ENCODE measurements around the gene RIPOR3. TPM values are rescaled to one million over a fixed set of nuclear protein-coding genes. Genes with fewer than 3 reads are reported as not detected.
"Not testable (repeated sequence)": the region's sequence is repeated elsewhere in the genome, so short reads cannot be mapped to it uniquely, and the experiment has no call there.

The RIPOR3 gene
- total RNA-seq, 1 donor from 2014 or later: 5.1 TPM

DNA sequence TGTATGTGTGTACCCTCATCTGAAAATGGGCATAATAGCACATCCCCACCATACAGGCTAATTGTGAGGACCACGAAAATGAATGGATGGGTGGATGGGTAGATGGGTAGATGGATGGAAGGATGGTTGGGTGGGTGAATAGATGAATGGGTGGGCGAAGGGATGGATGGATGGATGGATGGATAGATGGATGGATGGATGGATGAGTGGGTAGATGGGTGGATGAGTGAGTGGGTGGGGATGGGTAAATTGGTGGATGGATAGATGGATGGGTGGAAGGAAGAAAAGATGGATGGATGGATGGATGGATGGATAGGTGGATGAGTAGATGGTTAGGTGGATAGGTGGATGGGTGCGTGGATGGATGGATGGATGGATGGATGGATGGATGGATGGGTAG is 19.7 kb downstream of the RIPOR3 start:
- TF ChIP-seq, protein P1, sequence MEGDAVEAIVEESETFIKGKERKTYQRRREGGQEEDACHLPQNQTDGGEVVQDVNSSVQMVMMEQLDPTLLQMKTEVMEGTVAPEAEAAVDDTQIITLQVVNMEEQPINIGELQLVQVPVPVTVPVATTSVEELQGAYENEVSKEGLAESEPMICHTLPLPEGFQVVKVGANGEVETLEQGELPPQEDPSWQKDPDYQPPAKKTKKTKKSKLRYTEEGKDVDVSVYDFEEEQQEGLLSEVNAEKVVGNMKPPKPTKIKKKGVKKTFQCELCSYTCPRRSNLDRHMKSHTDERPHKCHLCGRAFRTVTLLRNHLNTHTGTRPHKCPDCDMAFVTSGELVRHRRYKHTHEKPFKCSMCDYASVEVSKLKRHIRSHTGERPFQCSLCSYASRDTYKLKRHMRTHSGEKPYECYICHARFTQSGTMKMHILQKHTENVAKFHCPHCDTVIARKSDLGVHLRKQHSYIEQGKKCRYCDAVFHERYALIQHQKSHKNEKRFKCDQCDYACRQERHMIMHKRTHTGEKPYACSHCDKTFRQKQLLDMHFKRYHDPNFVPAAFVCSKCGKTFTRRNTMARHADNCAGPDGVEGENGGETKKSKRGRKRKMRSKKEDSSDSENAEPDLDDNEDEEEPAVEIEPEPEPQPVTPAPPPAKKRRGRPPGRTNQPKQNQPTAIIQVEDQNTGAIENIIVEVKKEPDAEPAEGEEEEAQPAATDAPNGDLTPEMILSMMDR (conservative IDR thresholded peaks at IDR 0.05): no peak
- Mint-ChIP-seq H3K4me3 (no peak overlapping the region), H3K27me3 (no peaks in the 10 kb centered on the region), H3K4me1 (ENCODE audit: unreplicated experiment) (peaks cover 39% of the 10 kb centered on the region), H3K27ac (no peak overlapping the region), H3K9me3 (no peaks in the 10 kb centered on the region), H3K36me3 (no peaks in the 10 kb centered on the region)
- no peak for DNase-seq (ENCODE audit: extremely low spot score, unreplicated experiment)

DNA sequence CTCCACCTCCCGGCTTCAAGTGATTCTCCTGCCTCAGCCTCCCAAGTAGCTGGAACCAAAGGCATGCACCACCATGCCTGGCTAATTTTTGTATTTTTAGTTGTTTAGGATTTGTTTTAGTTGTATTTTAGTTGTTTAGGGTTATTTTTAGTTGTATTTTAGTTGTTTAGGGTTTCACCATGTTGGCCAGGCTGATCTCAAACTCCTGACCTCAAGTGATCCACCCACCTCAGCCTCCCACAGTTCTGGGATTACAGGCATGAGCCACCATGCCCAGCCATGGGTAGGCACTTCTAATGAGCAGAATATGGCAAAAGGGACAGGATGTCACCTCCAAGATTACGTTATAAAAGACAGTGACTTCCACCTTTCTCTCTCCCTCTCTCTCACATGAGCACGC is 20.3 kb downstream of the RIPOR3 start:
- DNase-seq (ENCODE audit: extremely low spot score, unreplicated experiment); H3K36me3 Mint-ChIP-seq; H3K9me3 Mint-ChIP-seq; H3K4me3 Mint-ChIP-seq; H3K27me3 Mint-ChIP-seq: not testable (repeated sequence)
- H3K27ac Mint-ChIP-seq: peak overlapping the region; percentile 67
- peaks cover 39% of the 10 kb centered on the region for H3K4me1 Mint-ChIP-seq (ENCODE audit: unreplicated experiment)

DNA sequence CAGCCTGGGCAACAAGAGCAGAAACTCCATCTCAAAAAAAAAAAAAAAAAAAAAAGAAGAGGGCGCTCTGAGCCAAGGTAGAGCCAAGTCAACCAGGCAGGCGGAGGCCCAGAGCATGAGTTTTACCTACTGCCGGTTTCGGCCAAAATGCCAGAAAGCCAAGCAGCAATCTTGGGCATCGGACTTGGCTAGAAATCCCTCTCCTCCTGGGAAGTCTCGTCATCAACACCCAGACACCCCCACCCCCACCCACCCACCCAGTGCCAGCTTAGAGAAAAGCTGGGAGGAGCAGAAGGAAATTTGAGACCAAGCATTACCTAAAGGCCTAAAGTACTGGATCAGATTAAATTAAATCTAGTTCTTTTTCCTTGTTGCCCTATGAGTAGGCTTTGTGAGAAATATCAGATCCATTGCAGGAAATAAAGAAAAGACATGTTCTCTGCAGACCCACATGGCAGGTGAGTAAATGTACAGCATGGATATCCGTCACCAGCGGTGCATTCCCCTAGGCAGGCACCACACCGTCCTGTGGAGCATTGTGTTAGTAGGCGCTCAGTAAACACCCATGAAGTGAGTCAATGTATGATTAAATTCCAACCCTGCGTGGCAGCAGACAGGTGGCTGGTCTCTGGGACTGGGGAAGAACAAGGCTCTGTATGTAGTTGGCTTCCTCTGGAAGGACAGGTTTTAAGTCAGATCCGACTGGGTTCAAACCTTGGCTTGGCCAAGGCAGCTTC is 21.0 kb downstream of the RIPOR3 start:
- H3K4me3 Mint-ChIP-seq: no peak overlapping the region

DNA sequence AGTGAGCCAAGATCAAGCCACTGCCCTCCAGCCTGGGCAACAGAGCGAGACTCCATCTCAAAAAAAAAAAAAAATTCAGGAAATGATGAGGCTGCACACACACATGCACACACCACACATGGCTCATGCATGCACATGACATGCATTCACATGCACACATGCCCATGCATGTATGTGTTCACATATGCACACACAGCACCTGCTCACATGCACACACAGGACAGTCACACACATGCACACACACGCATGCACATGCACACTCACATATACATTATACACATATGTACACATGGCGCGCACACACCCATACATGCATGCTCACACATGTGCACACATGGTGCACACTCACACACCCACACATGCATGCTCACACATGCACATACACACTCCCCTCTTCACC is 22.5 kb downstream of the RIPOR3 start:
- H3K27me3 Mint-ChIP-seq: no peaks in the 10 kb centered on the region
- H3K36me3 Mint-ChIP-seq: no peaks in the 10 kb centered on the region
- H3K9me3 Mint-ChIP-seq: no peaks in the 10 kb centered on the region
- no peak overlapping the region for H3K4me3 Mint-ChIP-seq
- DNase-seq (ENCODE audit: extremely low spot score, unreplicated experiment): no peak
- peaks cover 34% of the 10 kb centered on the region for H3K4me1 Mint-ChIP-seq (ENCODE audit: unreplicated experiment)
- TF ChIP-seq, protein P1 (conservative IDR thresholded peaks at IDR 0.05): no peak
- peak overlapping the region; percentile 3 for H3K27ac Mint-ChIP-seq

More for the DNA sequence above, 21.0 kb downstream of the RIPOR3 start:
- TF ChIP-seq, protein P1 (conservative IDR thresholded peaks at IDR 0.05): no peak
- no peaks in the 10 kb centered on the region for H3K9me3 Mint-ChIP-seq
- H3K4me1 Mint-ChIP-seq (ENCODE audit: unreplicated experiment): peaks cover 35% of the 10 kb centered on the region
- no peak for DNase-seq (ENCODE audit: extremely low spot score, unreplicated experiment)
- peak overlapping the region; percentile 67 for H3K27ac Mint-ChIP-seq
- no peaks in the 10 kb centered on the region for H3K27me3 Mint-ChIP-seq
- no peaks in the 10 kb centered on the region for H3K36me3 Mint-ChIP-seq

DNA sequence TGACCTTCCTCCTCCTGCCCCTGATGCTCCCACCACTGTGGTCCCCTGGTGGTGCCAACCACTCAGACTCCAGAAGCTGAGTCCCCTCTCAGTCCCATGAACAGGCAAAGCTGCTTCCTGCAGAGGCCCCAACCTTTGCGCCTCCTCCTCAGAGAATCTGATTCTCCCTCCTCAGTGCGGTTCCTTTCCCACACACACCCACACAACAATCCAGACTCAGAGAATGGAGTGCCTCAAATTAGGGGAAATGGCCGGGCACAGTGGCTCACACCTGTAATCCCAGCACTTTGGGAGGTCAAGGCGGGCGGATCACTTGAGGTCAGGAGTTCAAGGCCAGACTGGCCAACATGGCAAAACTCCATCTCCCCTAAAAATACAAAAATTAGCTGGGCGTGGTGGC is 23.0 kb downstream of the RIPOR3 start:
- Mint-ChIP-seq H3K9me3 (no peaks in the 10 kb centered on the region), H3K27ac (no peak overlapping the region), H3K4me1 (ENCODE audit: unreplicated experiment) (peaks cover 33% of the 10 kb centered on the region), H3K27me3 (no peaks in the 10 kb centered on the region), H3K4me3 (no peak overlapping the region), H3K36me3 (no peaks in the 10 kb centered on the region)
- TF ChIP-seq, protein P1 (conservative IDR thresholded peaks at IDR 0.05): no peak
- DNase-seq (ENCODE audit: extremely low spot score, unreplicated experiment): no peak

DNA sequence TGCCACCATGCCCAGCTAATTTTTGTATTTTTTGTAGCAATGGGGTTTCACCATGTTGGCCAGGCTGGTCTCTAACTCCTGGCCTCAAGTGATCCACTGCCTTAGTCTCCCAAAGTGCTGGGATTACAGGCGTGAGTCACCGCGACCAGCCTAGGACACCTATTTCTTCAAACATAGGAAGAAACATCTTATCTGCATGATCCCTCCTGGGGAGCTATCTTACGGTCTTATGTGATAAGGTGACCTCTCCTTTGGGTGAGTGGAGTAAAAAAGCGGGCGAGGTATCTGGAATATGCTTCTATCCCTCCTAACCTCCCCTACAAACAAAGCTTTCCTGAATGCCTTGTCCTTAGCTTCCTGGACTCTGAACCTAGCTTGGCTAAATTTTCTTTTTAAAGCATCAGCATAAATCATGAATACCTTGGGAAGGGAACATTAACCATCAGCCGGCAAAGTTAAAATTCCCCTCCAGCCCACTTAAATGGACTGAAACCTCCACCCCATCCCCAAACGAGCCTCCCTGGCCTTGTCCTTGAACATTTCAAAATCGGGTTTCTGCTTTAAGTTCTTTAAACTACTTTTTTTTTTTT is 24.5 kb downstream of the RIPOR3 start:
- DNase-seq (ENCODE audit: extremely low spot score, unreplicated experiment): no peak
- Mint-ChIP-seq H3K27me3 (no peaks in the 10 kb centered on the region), H3K9me3 (no peaks in the 10 kb centered on the region), H3K4me3 (no peak overlapping the region), H3K36me3 (no peaks in the 10 kb centered on the region), H3K4me1 (ENCODE audit: unreplicated experiment) (peaks cover 35% of the 10 kb centered on the region), H3K27ac (peak overlapping the region; percentile 21)
- TF ChIP-seq, protein P1 (conservative IDR thresholded peaks at IDR 0.05): no peak

All from type B pancreatic cell (in vitro differentiated cells).